HG03354 (cell line): ENCODE results near the gene IL17RB.

Experiments used
- ATAC-seq: cut with Tn5 transposase; IDR thresholded peaks from one replicate; pipeline ENCODE4 v1.9.1; 2021; ENCODE audit warnings: mild to moderate bottlenecking; ENCODE audit not compliant: unreplicated experiment, poor library complexity, severe bottlenecking

IL17RB gene

GRCh38 chr3:53846851-53847155 lies 435 bp downstream of the IL17RB start:
- ATAC-seq: no peak

GRCh38 chr3:53849916-53850315 lies 3.5 kb downstream of the IL17RB start:
- ATAC-seq: no peak

- ATAC-seq: no peak
Observed at GRCh38 chr3:53850895-53851294, 4.5 kb downstream of the IL17RB start.

- peak; percentile 43 for ATAC-seq
Observed at GRCh38 chr3:53856964-53857363, 10.6 kb downstream of the IL17RB start.

GRCh38 chr3:53858096-53858741 lies 11.9 kb downstream of the IL17RB start:
- no peak for ATAC-seq

GRCh38 chr3:53859178-53859577 lies 12.8 kb downstream of the IL17RB start:
- no peak for ATAC-seq

- ATAC-seq: no peak
Observed at GRCh38 chr3:53860196-53860595, 13.8 kb downstream of the IL17RB start.

- ATAC-seq: no peak
Observed at GRCh38 chr3:53862241-53862640, 15.9 kb downstream of the IL17RB start.

- ATAC-seq: peak; percentile 58
Observed at GRCh38 chr3:53863145-53863544, 16.8 kb downstream of the IL17RB start.

GRCh38 chr3:53865732-53866499 lies 19.5 kb downstream of the IL17RB start:
- peak; percentile 78 for ATAC-seq

- ATAC-seq: no peak
Observed at GRCh38 chr3:53880396-53881345, 34.3 kb downstream of the IL17RB start.

- peak; percentile 82 for ATAC-seq
Observed at GRCh38 chr3:53881691-53882593, 35.6 kb downstream of the IL17RB start, which contains the start of gene ACTR8. Gene ACTR8 (minus strand): TSS chr3:53882152. CDS start chr3:53882101, 51 bp downstream.

- ATAC-seq: no peak
Observed at GRCh38 chr3:53883008-53883407, 36.6 kb downstream of the IL17RB start.

GRCh38 chr3:53884623-53885022 lies 38.3 kb downstream of the IL17RB start:
- no peak for ATAC-seq

- ATAC-seq: no peak
Observed at GRCh38 chr3:53885239-53885638, 38.9 kb downstream of the IL17RB start.

- no peak for ATAC-seq
Observed at GRCh38 chr3:53887446-53887845, 41.1 kb downstream of the IL17RB start.

- no peak for ATAC-seq
Observed at GRCh38 chr3:53888232-53888631, 41.9 kb downstream of the IL17RB start.

- peak; percentile 17 for ATAC-seq
Observed at GRCh38 chr3:53890726-53891475, 44.5 kb downstream of the IL17RB start.
